NOMO-1 (cell line): ENCODE measurements around the gene TIAM2.
A peak's percentile ranks its signal among the peaks of the same experiment; 100 is the strongest.

Source experiments
- DNase-seq, 2 experiments: peaks; one replicate each; lab custom pipeline; 2025; ENCODE audit not compliant: unreplicated experiment in 2 of 2; lab: John Stamatoyannopoulos, UW

TIAM2 gene

GRCh38 chr6:155023717-155024116 lies 28.6 kb downstream of the TIAM2 start:
- DNase-seq: no peak

- no peak for DNase-seq
Observed at GRCh38 chr6:155024391-155025027, 29.4 kb downstream of the TIAM2 start.

- no peak for DNase-seq
Observed at GRCh38 chr6:155026022-155026705, 31.0 kb downstream of the TIAM2 start.

GRCh38 chr6:155026706-155027045 lies 31.6 kb downstream of the TIAM2 start:
- no peak for DNase-seq

GRCh38 chr6:155030148-155030720 lies 35.1 kb downstream of the TIAM2 start:
- DNase-seq: no peak

GRCh38 chr6:155031091-155031490 lies 36.0 kb downstream of the TIAM2 start:
- DNase-seq: no peak

- DNase-seq: no peak
Observed at GRCh38 chr6:155033021-155033791, 38.1 kb downstream of the TIAM2 start.

GRCh38 chr6:155036907-155037306 lies 41.8 kb downstream of the TIAM2 start:
- no peak for DNase-seq

- no peak for DNase-seq
Observed at GRCh38 chr6:155038104-155038503, 43.0 kb downstream of the TIAM2 start.

GRCh38 chr6:155038527-155038926 lies 43.4 kb downstream of the TIAM2 start:
- DNase-seq: no peak

- peak in 1 of 2 experiments; percentile 0 for DNase-seq
Observed at GRCh38 chr6:155039618-155040017, 44.5 kb downstream of the TIAM2 start.

GRCh38 chr6:155040154-155040553 lies 45.0 kb downstream of the TIAM2 start:
- DNase-seq: no peak

- DNase-seq: no peak
Observed at GRCh38 chr6:155040901-155041650, 46.0 kb downstream of the TIAM2 start.

- no peak for DNase-seq
Observed at GRCh38 chr6:155041741-155042279, 46.7 kb downstream of the TIAM2 start.

GRCh38 chr6:155042983-155043382 lies 47.9 kb downstream of the TIAM2 start:
- no peak for DNase-seq

GRCh38 chr6:155045561-155046404 lies 50.7 kb downstream of the TIAM2 start:
- no peak for DNase-seq

GRCh38 chr6:155047523-155047922 lies 52.4 kb downstream of the TIAM2 start:
- DNase-seq: no peak

GRCh38 chr6:155050311-155050710 lies 55.2 kb downstream of the TIAM2 start:
- no peak for DNase-seq

- DNase-seq: no peak
Observed at GRCh38 chr6:155054491-155055250, 59.6 kb downstream of the TIAM2 start.
